ENCODE results near the gene VN1R4.

GRCh38 chr19:53224606-53225005 is 42.9 kb downstream of the VN1R4 start:
- TF ChIP-seq CTCF (IDR thresholded peaks at IDR 0.05) (no peak), POLR2A (IDR thresholded peaks at IDR 0.05) (no peak)
